GM19455 (cell line): Measurements from ENCODE around the gene RCOR3.
"Not testable (repeated sequence)": the region's sequence is repeated elsewhere in the genome, so short reads cannot be mapped to it uniquely, and the experiment has no call there.

ENCODE experiments used
- ATAC-seq: cut with Tn5 transposase; IDR thresholded peaks from one replicate; pipeline ENCODE4 v1.9.1; 2021; ENCODE audit not compliant: unreplicated experiment

RCOR3 gene

GRCh38 chr1:211258756-211259637 is at the start of gene RCOR3:
TSS of gene RCOR3 (plus strand) at chr1:211259366. CDS start at chr1:211259561, 195 bp downstream.
- ATAC-seq: peak; percentile 61

- no peak for ATAC-seq
Measured at GRCh38 chr1:211210052-211210451, 49.1 kb upstream of the RCOR3 start.

DNA sequence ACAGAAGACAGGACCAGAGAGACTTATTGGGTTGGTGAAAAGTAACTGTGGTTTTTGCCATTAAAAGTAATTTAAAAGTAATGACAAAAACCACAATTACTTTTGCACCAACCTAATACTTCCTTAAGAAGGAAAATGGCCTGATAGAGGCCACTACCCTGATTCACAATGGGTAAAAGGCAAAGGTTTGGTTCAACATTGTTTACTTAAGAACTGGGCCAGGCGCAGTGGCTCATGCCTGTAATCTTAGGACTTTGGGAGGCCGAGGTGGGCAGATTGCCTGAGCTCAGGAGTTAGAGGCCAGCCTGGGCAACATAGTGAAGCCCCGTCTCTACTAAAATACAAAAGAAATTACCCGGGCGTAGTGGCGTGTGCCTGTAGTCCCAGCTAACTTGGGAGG is 48.2 kb upstream of the RCOR3 start:
- no peak for ATAC-seq

- ATAC-seq: no peak
Measured at GRCh38 chr1:211213702-211214101, 45.5 kb upstream of the RCOR3 start.

GRCh38 chr1:211215577-211215976 is 43.6 kb upstream of the RCOR3 start:
- ATAC-seq: no peak

DNA sequence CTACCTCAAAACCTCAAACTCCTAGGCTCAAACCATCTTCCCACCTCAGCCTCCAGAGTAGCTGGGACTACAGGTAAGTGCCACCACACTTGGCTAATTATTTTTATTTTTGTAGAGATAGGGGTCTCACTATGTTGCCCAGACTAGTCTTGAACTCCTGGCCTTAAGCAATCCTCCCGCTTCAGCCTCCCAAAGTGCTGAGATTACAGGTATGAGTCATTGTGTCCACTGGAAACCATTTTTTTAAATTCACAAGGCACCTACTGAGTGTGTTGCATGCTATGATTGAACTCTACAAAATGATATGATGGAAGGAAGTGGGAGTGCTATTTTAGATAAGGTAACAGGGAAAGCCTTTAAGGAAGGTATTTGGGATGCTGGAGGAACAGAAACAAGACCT is 41.8 kb upstream of the RCOR3 start:
- ATAC-seq: no peak

- not testable (repeated sequence) for ATAC-seq
Measured at GRCh38 chr1:211222469-211223234, 36.5 kb upstream of the RCOR3 start.

GRCh38 chr1:211228573-211229364 is 30.4 kb upstream of the RCOR3 start:
- not testable (repeated sequence) for ATAC-seq

- ATAC-seq: no peak
Measured at GRCh38 chr1:211229365-211229759, 29.8 kb upstream of the RCOR3 start.

DNA sequence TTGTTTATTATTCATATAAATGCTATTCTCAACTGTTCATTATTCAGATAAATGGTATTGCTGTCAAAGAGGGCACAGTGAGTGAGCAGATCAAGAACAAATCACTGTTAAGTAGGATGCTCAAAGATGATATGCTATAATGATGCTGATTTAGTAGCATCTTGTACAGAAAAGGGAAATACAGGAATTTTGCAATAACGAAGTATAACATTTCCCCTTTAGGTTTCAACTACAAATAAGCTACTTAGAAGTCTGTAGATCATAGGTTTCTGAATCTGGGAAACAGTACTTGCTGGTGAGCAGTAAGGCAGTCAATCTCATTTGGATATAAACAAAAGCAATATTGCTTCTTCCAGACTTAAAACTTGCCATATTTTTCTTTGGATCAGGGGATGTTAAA is 27.3 kb upstream of the RCOR3 start:
- no peak for ATAC-seq

DNA sequence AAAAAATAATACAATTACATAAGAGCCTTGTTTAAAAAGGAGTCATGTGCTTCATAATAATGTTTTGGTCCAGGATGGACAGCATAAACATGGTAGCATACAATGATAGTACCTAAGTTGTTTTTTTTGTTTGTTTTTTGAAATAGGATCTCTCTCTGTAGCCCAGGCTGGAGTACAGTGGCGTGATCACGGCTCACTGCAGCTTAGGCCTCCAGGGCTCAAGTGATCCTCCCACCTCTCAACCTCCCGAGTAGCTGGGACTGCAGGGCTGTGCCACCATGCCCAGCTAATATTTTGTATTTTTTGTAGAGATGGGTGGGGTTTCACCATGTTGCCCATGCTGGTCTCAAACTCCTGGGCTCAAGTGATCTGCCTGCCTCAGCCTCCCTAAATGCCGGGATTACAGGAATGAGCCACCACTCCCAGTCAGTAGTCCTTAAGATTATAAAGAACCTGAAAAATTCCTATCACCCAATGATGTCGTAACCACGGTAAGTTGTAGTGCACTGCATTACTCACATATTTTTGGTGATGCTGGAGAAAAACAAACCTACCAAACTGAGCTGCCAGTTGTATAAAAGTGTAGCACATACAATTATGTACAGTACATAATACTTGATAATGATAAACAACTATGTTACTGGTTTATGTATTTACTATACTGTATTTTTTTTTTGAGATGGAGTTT is 22.4 kb upstream of the RCOR3 start:
- no peak for ATAC-seq

DNA sequence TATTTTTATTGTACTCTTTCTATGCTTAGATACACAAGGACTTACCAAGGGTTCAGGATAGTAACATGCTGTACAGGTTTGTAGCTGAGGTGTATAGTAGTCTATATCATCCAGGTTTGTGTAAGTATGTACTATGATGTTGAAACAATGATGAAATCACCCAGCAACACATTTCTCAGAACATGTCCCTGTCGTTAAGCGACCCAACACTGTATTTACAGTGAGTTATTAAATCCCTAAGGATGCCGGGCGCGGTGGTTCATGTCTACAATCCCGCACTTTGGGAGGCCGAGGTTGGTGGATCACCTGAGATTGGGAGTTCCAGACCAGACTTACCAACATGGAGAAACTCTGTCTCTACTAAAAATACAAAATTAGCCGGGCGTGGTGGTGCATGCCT is 21.6 kb upstream of the RCOR3 start:
- no peak for ATAC-seq

GRCh38 chr1:211240567-211240966 is 18.6 kb upstream of the RCOR3 start:
- ATAC-seq: not testable (repeated sequence)

GRCh38 chr1:211241071-211241470 is 18.1 kb upstream of the RCOR3 start:
- ATAC-seq: no peak

GRCh38 chr1:211243639-211244038 is 15.5 kb upstream of the RCOR3 start:
- not testable (repeated sequence) for ATAC-seq

- ATAC-seq: not testable (repeated sequence)
Measured at GRCh38 chr1:211246583-211246982, 12.6 kb upstream of the RCOR3 start.

GRCh38 chr1:211247921-211248320 is 11.2 kb upstream of the RCOR3 start:
- ATAC-seq: no peak

DNA sequence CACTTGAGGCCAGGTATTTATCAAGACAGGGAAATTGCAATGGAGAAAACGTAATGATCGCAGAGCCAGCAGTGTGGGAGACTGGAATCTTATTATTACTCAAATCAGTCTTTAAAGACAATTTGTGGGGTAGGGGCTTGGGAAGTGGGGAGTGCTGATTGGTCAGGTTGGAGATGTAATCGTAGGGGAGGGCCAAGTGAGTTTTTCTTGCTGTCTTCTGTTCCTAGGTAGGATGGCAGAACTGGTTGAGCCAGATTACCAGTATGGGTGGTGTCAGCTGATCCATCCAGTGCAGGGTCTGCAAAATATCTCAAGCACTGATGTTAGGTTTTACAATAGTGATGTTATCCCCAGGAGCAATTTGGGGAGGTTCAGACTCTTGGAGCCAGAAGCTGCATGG is 9.6 kb upstream of the RCOR3 start:
- ATAC-seq: not testable (repeated sequence)

DNA sequence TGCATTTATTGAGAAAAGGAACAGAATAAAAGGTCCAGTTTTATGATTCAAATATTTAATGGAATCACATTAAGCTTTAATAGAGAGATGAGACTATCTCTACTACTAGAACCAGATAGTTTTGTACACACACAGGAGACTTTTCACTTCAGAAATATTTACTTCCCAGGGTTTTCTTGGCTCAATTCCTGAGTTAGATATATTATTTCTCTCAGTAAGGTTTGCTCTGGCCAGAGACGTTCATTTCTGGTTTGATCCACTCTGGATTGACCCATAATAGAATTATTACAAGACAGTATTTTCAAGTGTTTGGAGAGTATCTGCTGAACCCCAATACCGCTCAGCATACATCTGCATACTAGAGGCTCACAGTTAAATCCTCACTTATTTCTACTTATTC is 1.3 kb upstream of the RCOR3 start:
- ATAC-seq: no peak

GRCh38 chr1:211258310-211258755 is 833 bp upstream of the RCOR3 start:
- ATAC-seq: peak; percentile 33
